GM12878 (cell line): Measurements from ENCODE around the gene RAD17. TPM values are rescaled to one million over a fixed set of nuclear protein-coding genes. Genes with fewer than 3 reads are reported as not detected.
A peak's percentile ranks its signal among the peaks of the same experiment; 100 is the strongest.

Experiments
- ATF7 ChIP-seq: fragments of 450-650 bp; IDR thresholded peaks from 2 replicates; pipeline ENCODE4 v1.6.1; 2016; ENCODE audit warnings: low read depth, mild to moderate bottlenecking
- BCL11A ChIP-seq: IDR thresholded peaks from 2 replicates; pipeline ENCODE4 v1.6.1; 2011; ENCODE audit warnings: low read depth, low read length
- BCL3 ChIP-seq: IDR thresholded peaks from 2 replicates; pipeline ENCODE4 v1.6.1; 2011; ENCODE audit warnings: borderline replicate concordance, low read depth, mild to moderate bottlenecking, moderate library complexity, low read length; ENCODE audit not compliant: insufficient read depth, poor library complexity, severe bottlenecking
- CHD1 ChIP-seq: IDR thresholded peaks from 2 replicates; pipeline ENCODE4 v1.6.1; 2012; ENCODE audit warnings: low read depth, low read length, improper control_type of control experiment
- EGR1 ChIP-seq, 2 experiments: IDR thresholded peaks; 1 replicate in 1 of 2; 2 replicates in 1 of 2; pipeline ENCODE4 v1.6.1; 2011 to 2012; ENCODE audit warnings: low read depth in 2 of 2, low read length in 2 of 2, borderline replicate concordance in 1 of 2, mild to moderate bottlenecking in 1 of 2, moderate library complexity in 1 of 2
- HCFC1 ChIP-seq: fragments of 150-350 bp; IDR thresholded peaks from 2 replicates; pipeline ENCODE4 v1.6.1; 2014; ENCODE audit warnings: low read length
- HDAC6 ChIP-seq: fragments of 200-600 bp; sonication (generic); IDR thresholded peaks from one replicate; pipeline ENCODE4 v1.8.0; 2017; ENCODE audit warnings: antibody characterized with exemption; ENCODE audit not compliant: unreplicated experiment
- HDGF ChIP-seq: fragments of 450-650 bp; IDR thresholded peaks from 2 replicates; pipeline ENCODE4 v1.6.1; 2016; ENCODE audit warnings: antibody characterized with exemption
- IKZF2 ChIP-seq, 2 experiments: fragments of 450-650 bp; IDR thresholded peaks; 2 replicates each; pipeline ENCODE4 v1.6.1; 2017; ENCODE audit warnings: mild to moderate bottlenecking in 2 of 2, moderate library complexity in 2 of 2
- LARP7 ChIP-seq: fragments of 450-650 bp; IDR thresholded peaks from 2 replicates; pipeline ENCODE4 v1.6.1; 2017; ENCODE audit warnings: mild to moderate bottlenecking
- MEF2A ChIP-seq: IDR thresholded peaks from 2 replicates; pipeline ENCODE4 v1.6.1; 2011; ENCODE audit warnings: low read depth, mild to moderate bottlenecking, low read length, moderate library complexity; ENCODE audit not compliant: insufficient read depth
- NFXL1 ChIP-seq: fragments of 450-650 bp; IDR thresholded peaks from 2 replicates; pipeline ENCODE4 v1.6.1; 2017; ENCODE audit warnings: antibody characterized with exemption, mild to moderate bottlenecking, borderline replicate concordance
- NR2C1 ChIP-seq: fragments of 450-650 bp; IDR thresholded peaks from 2 replicates; pipeline ENCODE4 v1.6.1; 2017; ENCODE audit warnings: antibody characterized with exemption, mild to moderate bottlenecking, moderate library complexity
- PKNOX1 ChIP-seq: fragments of 450-650 bp; IDR thresholded peaks from 2 replicates; pipeline ENCODE4 v1.6.1; 2016; ENCODE audit warnings: mild to moderate bottlenecking
- SMAD5 ChIP-seq: IDR thresholded peaks from 2 replicates; pipeline ENCODE4 v1.6.1; 2016; ENCODE audit warnings: antibody characterized with exemption, low read depth
- SMC3 ChIP-seq: IDR thresholded peaks from 2 replicates; pipeline ENCODE4 v1.6.1; 2011; ENCODE audit warnings: low read length, improper control_type of control experiment, borderline replicate concordance
- USF2 ChIP-seq: IDR thresholded peaks from 2 replicates; pipeline ENCODE4 v1.6.1; 2011; ENCODE audit warnings: low read depth, low read length, improper control_type of control experiment, borderline replicate concordance
- ZBTB40 ChIP-seq: fragments of 450-650 bp; IDR thresholded peaks from 2 replicates; pipeline ENCODE4 v1.6.1; 2016; ENCODE audit warnings: mild to moderate bottlenecking, moderate library complexity, borderline replicate concordance
- ZNF687 ChIP-seq: fragments of 450-650 bp; IDR thresholded peaks from 2 replicates; pipeline ENCODE4 v1.6.1; 2017; ENCODE audit warnings: mild to moderate bottlenecking, moderate library complexity
- polyA plus RNA-seq, 11 experiments: library from polyadenylated mRNA; depleted of rRNA in 4 of 11; unstranded in 6 of 11; stranded (reverse) in 5 of 11; fragments of >200 nt; fragmentation: Nextera tagmentation in 4 of 11; fragmentation: Illumina TruSeq in 1 of 11; extraction: Ambion mirVana in 4 of 11; extraction: Trizol in 1 of 11; gene quantifications; 1 replicate in 1 of 11; 2 replicates in 10 of 11; pipeline versions ENCODE4 v1.2.1 to v1.2.3, GENCODE V29; 2011 to 2016; ENCODE audit warnings: inconsistent platforms in 2 of 11, missing spikeins in 2 of 11, low read depth in 1 of 11
- total RNA-seq, 4 experiments: library from RNA; depleted of rRNA in 3 of 4; stranded (reverse); fragments of >200 nt in 3 of 4; fragmentation: Illumina TruSeq in 1 of 4; extraction: Trizol in 1 of 4; gene quantifications; 2 replicates each; pipeline versions ENCODE4 v1.2.1 to v1.2.3, GENCODE V29; 2013 to 2021

Gene RAD17
- total and polyA plus RNA-seq, 10 of the 15 experiments (the other 5 are each of a cell fraction or from before 2014, with no cell fraction given): 23.9 to 55.4 (median 44.5) TPM

GRCh38 chr5:69414885-69415583 lies 45.4 kb downstream of the RAD17 start, which contains the start of gene MARVELD2 (continued):
- no peak for TF ChIP-seq CHD1
- TF ChIP-seq SMC3: peak; percentile 44; the same call in 1 of the 2 replicates
- TF ChIP-seq BCL11A: no peak
- TF ChIP-seq MEF2A: no peak
- peak; percentile 50; the same call in 1 of the 2 replicates for TF ChIP-seq LARP7
- TF ChIP-seq BCL3: peak; percentile 54
- no peak for TF ChIP-seq HDAC6
- TF ChIP-seq HCFC1: no peak
- no peak; the same call in 1 of the 2 replicates for TF ChIP-seq USF2
- no peak for TF ChIP-seq SMAD5
- no peak for TF ChIP-seq HDGF
- TF ChIP-seq NFXL1: no peak
- no peak for TF ChIP-seq ATF7
- no peak for TF ChIP-seq NR2C1
- no peak for TF ChIP-seq PKNOX1
- peak; percentile 38; the same call in 1 of the 2 replicates for TF ChIP-seq ZNF687
- TF ChIP-seq EGR1 (IDR thresholded peaks at IDR 0.05; ENCODE audit: borderline replicate concordance in 1 of 2, low read depth in 2 of 2, low read length in 2 of 2): no peak
- TF ChIP-seq ZBTB40: no peak
- no peak for TF ChIP-seq IKZF2 (IDR thresholded peaks at IDR 0.05)
